Measurements from ENCODE around the gene MCOLN2. TPM values are rescaled to one million over a fixed set of nuclear protein-coding genes. Genes with fewer than 3 reads are reported as not detected.

MCOLN2 gene
- total and polyA plus RNA-seq, 4 donors = 0.16 to 0.28 (median 0.25) TPM; not detected in 1

DNA sequence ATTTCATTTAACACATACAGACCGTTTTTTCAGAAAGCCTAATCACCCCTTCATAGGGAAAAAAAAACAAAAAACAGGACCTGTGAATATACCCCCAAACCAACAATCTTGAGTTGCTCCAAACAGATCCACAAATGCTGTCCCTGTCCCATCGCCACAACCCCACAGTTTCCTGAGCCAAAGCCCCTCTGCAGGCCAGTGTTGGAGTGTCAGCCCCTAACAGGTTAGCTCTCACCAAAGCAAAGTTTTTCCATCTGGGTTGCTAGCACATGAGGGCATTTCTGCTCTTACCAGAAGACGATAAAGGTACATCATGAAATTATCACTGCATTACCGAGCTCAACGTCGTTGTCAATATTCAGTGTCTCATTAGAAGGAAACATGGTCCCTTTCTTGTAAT lies 40.8 kb downstream of the MCOLN2 start:
- no peak for TF ChIP-seq RXRA (IDR thresholded peaks at IDR 0.05)
- TF ChIP-seq NR2F2 (IDR thresholded peaks at IDR 0.05) = no peak
- TF ChIP-seq SP1 (IDR thresholded peaks at IDR 0.05) = no peak
- no peak for TF ChIP-seq RAD21 (IDR thresholded peaks at IDR 0.05)
- no peak for TF ChIP-seq GABPA (IDR thresholded peaks at IDR 0.05 in 1 of 2, conservative IDR thresholded peaks at IDR 0.05 in 1 of 2)
- TF ChIP-seq YY1 (IDR thresholded peaks at IDR 0.05) = no peak
- Histone ChIP-seq H3K9me3 (ENCODE audit: control insufficient read depth in 4 of 4, low read length in 3 of 4) (no peaks in the 10 kb centered on the region), H3K27ac (ENCODE audit: low read depth in 1 of 2, low read length in 2 of 2) (no peak overlapping the region), H3K27me3 (ENCODE audit: control insufficient read depth in 4 of 4, insufficient read depth in 4 of 4, low read length in 3 of 4) (no peaks in the 10 kb centered on the region), H3K4me1 (ENCODE audit: control insufficient read depth in 4 of 4, insufficient read depth in 4 of 4, low read length in 3 of 4) (no peaks in the 10 kb centered on the region), H3K9ac (ENCODE audit: low read depth in 1 of 2, low read length in 2 of 2) (no peak overlapping the region), H3K4me3 (ENCODE audit: low read depth in 1 of 3, low read length in 3 of 3) (no peak overlapping the region), H3K36me3 (ENCODE audit: control insufficient read depth in 4 of 4, insufficient read depth in 3 of 4, low read depth in 1 of 4, low read length in 3 of 4) (no peaks in the 10 kb centered on the region)
- DNase-seq (ENCODE audit: low spot score) = no peak
- WGBS = 85% methylated on average over 6 of the region's 6 CpGs

DNA sequence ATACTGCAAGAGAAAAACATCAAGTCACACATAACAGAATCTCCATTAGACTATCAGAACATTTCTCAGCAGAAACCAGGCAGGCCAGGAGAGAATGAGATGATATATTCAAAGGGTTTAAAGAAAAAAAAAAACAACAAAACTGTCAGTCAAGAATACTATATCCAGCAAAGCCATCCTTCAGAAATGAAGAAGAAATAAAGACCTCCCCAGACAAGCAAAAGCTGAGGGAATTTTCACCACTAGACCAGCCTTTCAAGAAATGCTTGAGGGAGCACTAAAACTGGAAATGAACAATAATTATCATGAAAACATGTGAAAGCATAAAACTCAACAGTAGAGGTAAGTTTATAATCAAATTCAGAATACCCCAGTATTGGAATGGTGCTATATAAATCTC lies 47.2 kb downstream of the MCOLN2 start:
- TF ChIP-seq, protein P1, sequence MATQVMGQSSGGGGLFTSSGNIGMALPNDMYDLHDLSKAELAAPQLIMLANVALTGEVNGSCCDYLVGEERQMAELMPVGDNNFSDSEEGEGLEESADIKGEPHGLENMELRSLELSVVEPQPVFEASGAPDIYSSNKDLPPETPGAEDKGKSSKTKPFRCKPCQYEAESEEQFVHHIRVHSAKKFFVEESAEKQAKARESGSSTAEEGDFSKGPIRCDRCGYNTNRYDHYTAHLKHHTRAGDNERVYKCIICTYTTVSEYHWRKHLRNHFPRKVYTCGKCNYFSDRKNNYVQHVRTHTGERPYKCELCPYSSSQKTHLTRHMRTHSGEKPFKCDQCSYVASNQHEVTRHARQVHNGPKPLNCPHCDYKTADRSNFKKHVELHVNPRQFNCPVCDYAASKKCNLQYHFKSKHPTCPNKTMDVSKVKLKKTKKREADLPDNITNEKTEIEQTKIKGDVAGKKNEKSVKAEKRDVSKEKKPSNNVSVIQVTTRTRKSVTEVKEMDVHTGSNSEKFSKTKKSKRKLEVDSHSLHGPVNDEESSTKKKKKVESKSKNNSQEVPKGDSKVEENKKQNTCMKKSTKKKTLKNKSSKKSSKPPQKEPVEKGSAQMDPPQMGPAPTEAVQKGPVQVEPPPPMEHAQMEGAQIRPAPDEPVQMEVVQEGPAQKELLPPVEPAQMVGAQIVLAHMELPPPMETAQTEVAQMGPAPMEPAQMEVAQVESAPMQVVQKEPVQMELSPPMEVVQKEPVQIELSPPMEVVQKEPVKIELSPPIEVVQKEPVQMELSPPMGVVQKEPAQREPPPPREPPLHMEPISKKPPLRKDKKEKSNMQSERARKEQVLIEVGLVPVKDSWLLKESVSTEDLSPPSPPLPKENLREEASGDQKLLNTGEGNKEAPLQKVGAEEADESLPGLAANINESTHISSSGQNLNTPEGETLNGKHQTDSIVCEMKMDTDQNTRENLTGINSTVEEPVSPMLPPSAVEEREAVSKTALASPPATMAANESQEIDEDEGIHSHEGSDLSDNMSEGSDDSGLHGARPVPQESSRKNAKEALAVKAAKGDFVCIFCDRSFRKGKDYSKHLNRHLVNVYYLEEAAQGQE (IDR thresholded peaks at IDR 0.05) = no peak
- TF ChIP-seq HNF4A (conservative IDR thresholded peaks at IDR 0.05) = no peak
- TF ChIP-seq JUND (IDR thresholded peaks at IDR 0.05) = no peak
- TF ChIP-seq RAD21 (IDR thresholded peaks at IDR 0.05) = no peak
- no peak for TF ChIP-seq NR2F2 (IDR thresholded peaks at IDR 0.05)
- TF ChIP-seq FOXA2 (IDR thresholded peaks at IDR 0.05) = no peak
- no peak for TF ChIP-seq HNF4G (IDR thresholded peaks at IDR 0.05)
- no peak for TF ChIP-seq SP1 (IDR thresholded peaks at IDR 0.05)
- TF ChIP-seq YY1 (IDR thresholded peaks at IDR 0.05) = no peak

DNA sequence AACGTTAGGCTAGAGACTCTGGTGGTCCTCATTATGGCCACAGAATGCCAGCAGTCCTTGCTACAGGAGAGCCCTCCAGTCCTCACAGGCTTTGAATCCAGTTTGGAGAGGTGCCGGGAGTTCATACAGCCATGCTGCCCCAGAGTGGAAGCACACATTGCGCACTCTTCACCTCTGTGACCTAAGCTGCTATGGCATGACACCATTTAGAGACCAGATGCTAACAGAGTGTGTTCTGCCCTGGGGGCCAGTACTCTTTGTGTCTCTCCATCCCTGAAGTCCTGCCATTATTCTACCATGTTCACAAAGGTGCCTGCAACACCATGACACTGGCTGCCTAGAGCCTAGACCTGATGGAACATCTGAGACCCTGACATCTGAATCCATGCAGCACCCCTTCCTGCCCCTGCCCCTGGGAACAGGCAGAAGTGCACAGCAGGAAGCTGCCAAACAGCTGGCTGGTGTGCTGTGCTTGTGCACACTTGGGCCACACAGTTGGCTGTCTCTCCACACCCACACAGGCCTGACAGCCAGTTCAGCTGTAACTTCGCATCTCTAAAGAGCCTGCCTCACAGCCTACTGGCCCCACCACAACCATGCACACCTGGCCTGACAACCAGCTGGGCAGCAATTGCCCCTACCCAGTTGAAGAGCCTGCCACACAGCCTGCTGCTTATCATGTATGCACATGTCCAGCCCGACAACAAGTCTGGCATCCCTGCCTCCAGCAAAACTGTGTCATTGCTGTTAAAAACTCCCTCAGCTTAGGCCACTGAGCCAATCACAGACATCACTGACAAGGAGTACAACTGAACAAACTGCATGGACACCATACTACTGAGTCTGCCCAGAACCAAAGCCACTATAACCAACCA lies 49.1 kb downstream of the MCOLN2 start:
- no peaks in the 10 kb centered on the region for H3K27me3 ChIP-seq (ENCODE audit: control insufficient read depth in 4 of 4, insufficient read depth in 4 of 4, low read length in 3 of 4)
- H3K9ac ChIP-seq (ENCODE audit: low read depth in 1 of 2, low read length in 2 of 2) = no peak overlapping the region
- no peak overlapping the region for H3K27ac ChIP-seq (ENCODE audit: low read depth in 1 of 2, low read length in 2 of 2)
- DNase-seq (ENCODE audit: low spot score) = no peak
- no peaks in the 10 kb centered on the region for H3K36me3 ChIP-seq (ENCODE audit: control insufficient read depth in 4 of 4, insufficient read depth in 3 of 4, low read depth in 1 of 4, low read length in 3 of 4)
- H3K4me3 ChIP-seq (ENCODE audit: low read depth in 1 of 3, low read length in 3 of 3) = no peak overlapping the region
- peaks cover 0 to 7% (median 1%) of the 10 kb centered on the region in 4 donors for H3K4me1 ChIP-seq (ENCODE audit: control insufficient read depth in 4 of 4, insufficient read depth in 4 of 4, low read length in 3 of 4)
- 87% methylated on average over 5 of the region's 5 CpGs for WGBS
- TF ChIP-seq TAF1 (conservative IDR thresholded peaks at IDR 0.05) (no peak), YY1 (IDR thresholded peaks at IDR 0.05) (no peak), EGR1 (IDR thresholded peaks at IDR 0.05; ENCODE audit: low read depth in 2 of 2) (no peak), FOXA2 (IDR thresholded peaks at IDR 0.05) (no peak)
- TF ChIP-seq, protein P1 (IDR thresholded peaks at IDR 0.05) = no peak
- peaks cover 0 to 2% (median 0%) of the 10 kb centered on the region in 4 donors for H3K9me3 ChIP-seq (ENCODE audit: control insufficient read depth in 4 of 4, low read length in 3 of 4)

More for the DNA sequence above, 47.2 kb downstream of the MCOLN2 start:
- no peak for DNase-seq (ENCODE audit: low spot score)
- no peak overlapping the region for H3K27ac ChIP-seq (ENCODE audit: low read depth in 1 of 2, low read length in 2 of 2)
- H3K4me1 ChIP-seq (ENCODE audit: control insufficient read depth in 4 of 4, insufficient read depth in 4 of 4, low read length in 3 of 4) = peaks cover 0 to 5% (median 1%) of the 10 kb centered on the region in 4 donors
- H3K27me3 ChIP-seq (ENCODE audit: control insufficient read depth in 4 of 4, insufficient read depth in 4 of 4, low read length in 3 of 4) = no peaks in the 10 kb centered on the region
- no peak overlapping the region for H3K4me3 ChIP-seq (ENCODE audit: low read depth in 1 of 3, low read length in 3 of 3)
- H3K36me3 ChIP-seq (ENCODE audit: control insufficient read depth in 4 of 4, insufficient read depth in 3 of 4, low read depth in 1 of 4, low read length in 3 of 4) = no peaks in the 10 kb centered on the region
- H3K9ac ChIP-seq (ENCODE audit: low read depth in 1 of 2, low read length in 2 of 2) = no peak overlapping the region
- peaks cover 0 to 2% (median 0%) of the 10 kb centered on the region in 4 donors for H3K9me3 ChIP-seq (ENCODE audit: control insufficient read depth in 4 of 4, low read length in 3 of 4)
